KMS-11 (cell line): ENCODE measurements around the gene ERLIN1.

Source experiments
- H2AFZ ChIP-seq: fragments of 200-600 bp; sonication (generic); 2 replicates; pipeline ENCODE4 v1.6.1; 2016; ENCODE audit warnings: antibody characterized with exemption, mixed run types, low read depth
- H3K27ac ChIP-seq: fragments of 200-600 bp; sonication (generic); 2 replicates; pipeline ENCODE4 v1.6.1; 2016; ENCODE audit warnings: mild to moderate bottlenecking, mixed run types
- H3K27me3 ChIP-seq: fragments of 200-600 bp; sonication (generic); 2 replicates; pipeline ENCODE4 v1.6.1; 2017; ENCODE audit warnings: mild to moderate bottlenecking, low read depth, mixed run types, moderate library complexity; ENCODE audit not compliant: insufficient read depth
- H3K36me3 ChIP-seq: fragments of 200-600 bp; sonication (generic); 2 replicates; pipeline ENCODE4 v1.6.1; 2017; ENCODE audit warnings: mild to moderate bottlenecking, mixed run types; ENCODE audit not compliant: insufficient read depth
- H3K4me1 ChIP-seq: fragments of 200-600 bp; sonication (generic); 2 replicates; pipeline ENCODE4 v1.6.1; 2016; ENCODE audit warnings: mild to moderate bottlenecking, low read depth, mixed run types; ENCODE audit not compliant: poor library complexity, severe bottlenecking
- H3K4me2 ChIP-seq: fragments of 200-600 bp; sonication (generic); 2 replicates; pipeline ENCODE4 v1.7.0; 2016; ENCODE audit warnings: mild to moderate bottlenecking, mixed run types
- H3K4me3 ChIP-seq: fragments of 200-600 bp; sonication (generic); IDR thresholded peaks from 2 replicates; pipeline ENCODE4 v1.6.1; 2017; ENCODE audit warnings: low read depth, low read length, mixed read lengths; ENCODE audit not compliant: insufficient read depth
- H3K79me2 ChIP-seq: fragments of 200-600 bp; sonication (generic); 2 replicates; pipeline ENCODE4 v1.6.1; 2016; ENCODE audit warnings: low read depth, mixed run types; ENCODE audit not compliant: insufficient read depth
- H3K9ac ChIP-seq: fragments of 200-600 bp; sonication (generic); 2 replicates; pipeline ENCODE4 v1.6.1; 2016; ENCODE audit warnings: mild to moderate bottlenecking, mixed run types
- H4K20me1 ChIP-seq: fragments of 200-600 bp; sonication (generic); 2 replicates; pipeline ENCODE4 v1.6.1; 2016; ENCODE audit warnings: mild to moderate bottlenecking, mixed run types; ENCODE audit not compliant: insufficient read depth
- TF ChIP-seq, protein P1 (sequence below): fragments of 200-600 bp; sonication (generic); conservative IDR thresholded peaks from 2 replicates; pipeline ENCODE4 v1.6.1; 2017; ENCODE audit warnings: low read depth, mild to moderate bottlenecking, antibody characterized with exemption, low read length, moderate library complexity, mixed read lengths

The ERLIN1 gene

DNA sequence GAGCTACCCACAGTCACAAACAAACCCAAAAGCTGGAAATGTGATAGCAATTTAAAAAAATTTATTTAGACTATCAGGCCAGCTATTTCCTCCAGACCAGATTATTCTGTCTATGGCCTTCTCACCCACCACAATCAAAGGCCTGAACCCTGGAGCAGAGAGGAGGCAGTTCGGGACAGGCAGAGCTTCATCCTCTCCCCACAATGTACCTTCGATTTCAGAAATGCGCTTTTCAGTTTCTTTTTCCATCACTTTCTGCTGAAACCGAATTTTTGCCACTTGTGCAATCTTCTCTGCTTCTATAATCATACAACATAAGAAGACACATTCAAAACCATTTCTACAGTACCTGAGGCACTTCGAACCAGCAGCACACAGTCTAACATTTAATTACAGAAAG, 29.9 kb downstream of the ERLIN1 start:
- TF ChIP-seq, protein P1, sequence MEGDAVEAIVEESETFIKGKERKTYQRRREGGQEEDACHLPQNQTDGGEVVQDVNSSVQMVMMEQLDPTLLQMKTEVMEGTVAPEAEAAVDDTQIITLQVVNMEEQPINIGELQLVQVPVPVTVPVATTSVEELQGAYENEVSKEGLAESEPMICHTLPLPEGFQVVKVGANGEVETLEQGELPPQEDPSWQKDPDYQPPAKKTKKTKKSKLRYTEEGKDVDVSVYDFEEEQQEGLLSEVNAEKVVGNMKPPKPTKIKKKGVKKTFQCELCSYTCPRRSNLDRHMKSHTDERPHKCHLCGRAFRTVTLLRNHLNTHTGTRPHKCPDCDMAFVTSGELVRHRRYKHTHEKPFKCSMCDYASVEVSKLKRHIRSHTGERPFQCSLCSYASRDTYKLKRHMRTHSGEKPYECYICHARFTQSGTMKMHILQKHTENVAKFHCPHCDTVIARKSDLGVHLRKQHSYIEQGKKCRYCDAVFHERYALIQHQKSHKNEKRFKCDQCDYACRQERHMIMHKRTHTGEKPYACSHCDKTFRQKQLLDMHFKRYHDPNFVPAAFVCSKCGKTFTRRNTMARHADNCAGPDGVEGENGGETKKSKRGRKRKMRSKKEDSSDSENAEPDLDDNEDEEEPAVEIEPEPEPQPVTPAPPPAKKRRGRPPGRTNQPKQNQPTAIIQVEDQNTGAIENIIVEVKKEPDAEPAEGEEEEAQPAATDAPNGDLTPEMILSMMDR: no peak
- Histone ChIP-seq H3K4me1 (peaks cover 13% of the 10 kb centered on the region), H3K27ac (no peak overlapping the region), H2AFZ (no peak overlapping the region), H3K36me3 (peaks cover 5% of the 10 kb centered on the region; the same call in 1 of the 2 replicates), H3K4me2 (no peak overlapping the region; the same call in 1 of the 2 replicates), H3K27me3 (no peaks in the 10 kb centered on the region), H3K9ac (no peak overlapping the region), H3K79me2 (peaks cover 9% of the 10 kb centered on the region), H4K20me1 (no peaks in the 10 kb centered on the region), H3K4me3 (no peak overlapping the region)

DNA sequence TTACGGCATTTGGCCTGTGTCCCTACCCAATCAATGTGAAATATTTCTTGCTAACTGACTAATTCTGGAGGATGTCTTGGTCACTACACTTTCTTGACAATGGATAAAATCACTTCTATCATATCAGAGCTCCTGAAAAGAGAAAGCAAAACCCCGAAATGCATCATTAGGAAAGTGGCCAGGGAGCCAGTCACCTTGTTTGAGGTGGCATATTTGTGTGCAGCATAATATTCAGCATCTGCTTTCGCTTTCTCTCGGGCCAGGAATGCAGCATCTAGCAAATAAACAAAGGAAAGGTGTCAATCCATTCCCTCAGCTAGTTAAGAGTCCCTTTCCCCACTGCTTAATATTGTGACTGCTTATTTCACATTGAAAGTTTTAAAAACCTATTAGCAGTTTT, 31.2 kb downstream of the ERLIN1 start:
- H3K27ac ChIP-seq: no peak overlapping the region
- TF ChIP-seq, protein P1: no peak
- no peak overlapping the region for H3K9ac ChIP-seq

DNA sequence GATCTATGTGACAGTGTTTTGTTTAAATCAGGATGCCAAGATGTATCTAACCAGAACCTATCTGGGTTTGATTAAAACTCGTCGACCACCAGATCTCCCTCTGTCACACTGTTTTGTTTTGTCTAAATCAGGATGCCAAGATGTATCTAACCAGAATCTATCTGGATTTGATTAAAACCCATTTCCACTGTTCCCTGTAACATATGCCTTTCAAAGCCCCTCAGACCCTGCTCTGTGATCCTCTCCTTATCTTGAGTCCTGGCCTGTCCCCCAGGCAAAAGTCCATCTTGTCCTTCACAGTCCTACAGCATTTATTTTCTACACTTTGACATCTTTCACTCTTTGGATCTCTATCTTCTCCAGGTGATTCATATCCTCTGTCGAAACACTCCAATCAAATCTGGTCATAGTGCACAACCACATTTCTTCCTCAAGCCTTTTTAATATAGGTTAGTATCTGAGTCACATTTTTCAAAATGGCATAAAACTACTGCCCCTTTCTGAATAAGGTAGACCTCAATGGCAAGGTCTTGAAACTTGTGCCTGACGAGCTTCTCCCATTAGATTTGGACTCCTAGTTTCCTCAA, 32.5 kb downstream of the ERLIN1 start:
- Histone ChIP-seq H2AFZ (no peak overlapping the region), H3K9ac (no peak overlapping the region), H3K4me2 (no peak overlapping the region), H4K20me1 (no peaks in the 10 kb centered on the region), H3K79me2 (peaks cover 4% of the 10 kb centered on the region; the same call in 1 of the 2 replicates), H3K4me3 (no peak overlapping the region), H3K27ac (no peak overlapping the region), H3K4me1 (peaks cover 13% of the 10 kb centered on the region), H3K36me3 (peaks cover 5% of the 10 kb centered on the region; the same call in 1 of the 2 replicates), H3K27me3 (no peaks in the 10 kb centered on the region)
- TF ChIP-seq, protein P1: no peak

More for the DNA sequence above, 31.2 kb downstream of the ERLIN1 start:
- Histone ChIP-seq H2AFZ (no peak overlapping the region), H3K4me2 (no peak overlapping the region), H4K20me1 (no peaks in the 10 kb centered on the region), H3K4me1 (peaks cover 13% of the 10 kb centered on the region), H3K36me3 (peaks cover 5% of the 10 kb centered on the region; the same call in 1 of the 2 replicates), H3K79me2 (peaks cover 9% of the 10 kb centered on the region), H3K27me3 (no peaks in the 10 kb centered on the region), H3K4me3 (no peak overlapping the region)

DNA sequence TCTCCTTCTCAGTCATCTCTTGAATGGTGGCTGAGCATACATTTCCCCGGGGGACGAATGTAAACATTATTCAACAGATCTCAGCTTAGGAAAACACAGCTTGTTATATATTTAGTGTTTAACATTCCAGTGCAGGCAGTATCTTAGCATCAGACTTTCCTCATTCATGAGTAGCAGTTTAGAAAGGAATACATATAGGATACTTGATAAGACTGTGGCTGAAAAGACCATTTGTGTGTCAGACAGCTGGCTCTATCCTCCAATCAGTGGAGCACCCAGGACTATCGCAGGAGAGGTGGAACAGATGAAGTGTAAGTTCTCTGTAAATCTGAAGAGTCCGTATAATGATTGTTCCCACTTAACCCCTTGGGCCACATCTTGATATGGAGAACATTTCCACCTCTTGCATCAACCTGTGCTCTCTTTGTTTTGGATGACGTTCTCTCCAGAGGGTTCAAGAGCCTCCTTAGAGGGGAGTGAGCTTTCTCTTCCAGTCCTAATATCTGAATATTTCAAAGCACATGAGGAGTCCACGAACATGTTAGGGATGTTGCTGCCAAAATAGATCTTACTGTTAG, 34.0 kb downstream of the ERLIN1 start:
- Histone ChIP-seq H3K27me3 (no peaks in the 10 kb centered on the region), H3K36me3 (peaks cover 5% of the 10 kb centered on the region; the same call in 1 of the 2 replicates), H2AFZ (no peak overlapping the region), H3K9ac (no peak overlapping the region), H3K4me3 (no peak overlapping the region), H3K4me1 (peaks cover 11% of the 10 kb centered on the region), H3K27ac (no peak overlapping the region), H3K4me2 (no peak overlapping the region), H3K79me2 (no peaks in the 10 kb centered on the region), H4K20me1 (no peaks in the 10 kb centered on the region)
- TF ChIP-seq, protein P1: no peak
